Psoas muscle (tissue), 8 donors: Measurements from ENCODE around the gene DGCR2. TPM values are rescaled to one million over a fixed set of nuclear protein-coding genes. Genes with fewer than 3 reads are reported as not detected.
"Not testable (repeated sequence)": the region's sequence is repeated elsewhere in the genome, so short reads cannot be mapped to it uniquely, and the experiment has no call there.

ENCODE experiments used
- ATAC-seq, 4 donors: fragments of 200-7000 bp; cut with Tn5 transposase; one replicate each; pipeline ENCODE4 v1.9.1; 2020; ENCODE audit warnings: moderate library complexity in 3 of 4, mild to moderate bottlenecking in 2 of 4
- DNase-seq, 2 donors: peaks; one replicate each; pipeline ENCODE4 v3.0.0-alpha.2; 2020
- H3K27ac ChIP-seq: fragments of 200-600 bp; one replicate; pipeline ENCODE4 v1.8.0; 2022
- H3K27me3 ChIP-seq, 3 donors: fragments of 200-600 bp in 1 of 3; one replicate each; pipeline versions ENCODE4 v1.6.1 to v1.8.0; 2013 to 2022; ENCODE audit warnings: low read length in 2 of 3, mild to moderate bottlenecking in 2 of 3, moderate library complexity in 1 of 3; ENCODE audit not compliant: insufficient read depth in 3 of 3
- H3K36me3 ChIP-seq, 2 donors: fragments of 200-600 bp in 1 of 2; one replicate each; pipeline versions ENCODE4 v1.6.1 to v1.8.0; 2013 to 2022; ENCODE audit warnings: low read depth in 1 of 2, mild to moderate bottlenecking in 1 of 2, moderate library complexity in 1 of 2; ENCODE audit not compliant: insufficient read depth in 1 of 2
- H3K4me1 ChIP-seq: fragments of 200-600 bp; one replicate; pipeline ENCODE4 v1.8.0; 2022
- H3K4me3 ChIP-seq: fragments of 200-600 bp; one replicate; pipeline ENCODE4 v1.8.0; 2022; ENCODE audit warnings: mild to moderate bottlenecking
- H3K9me3 ChIP-seq: fragments of 200-600 bp; one replicate; pipeline ENCODE4 v1.8.0; 2022
- WGBS, 3 donors: extraction: QIAGEN DNeasy Blood & Tissue Kit; methylation state at CpG; one replicate each; pipeline versions ENCODE4 v1.1.6 to v1.1.7; 2013; 5-methylcytosine and 5-hydroxymethylcytosine counted together
- intact Hi-C, 2 donors: fragments of 100-400 bp; cut with DNase I; formaldehyde crosslinking; loops; one replicate each; pipeline versions ENCODE4 v1.11.0 to v1.14.2; 2022
- polyA plus RNA-seq, 3 donors: library from polyadenylated mRNA; stranded (reverse); fragments of 200-250 nt; gene quantifications; one replicate each; pipeline ENCODE4 v1.2.3, GENCODE V29; 2013
- total RNA-seq, 4 donors: library from RNA; stranded (reverse); fragmentation: NEBNext Ultra II Directional in 2 of 4; extraction: Animal tissue kit (Norgen Biotek cat#: 25700) in 2 of 4; gene quantifications; one replicate each; pipeline versions ENCODE4 v1.2.1 to v1.2.4, GENCODE V29; 2021 to 2023
- TF ChIP-seq, protein P1 (sequence below): fragments of 200-600 bp; IDR thresholded peaks from one replicate; pipeline ENCODE4 v1.8.0; 2022; ENCODE audit warnings: antibody characterized with exemption
- donor health status: healthy with polysubstance abuse.
- donor health status: DM: no; HTN: no; CAD: no; lungs with moderate emphysema.
- donor health status: Bipolar disorder and iron deficiency.
- donor health status: healthy.
- donor health status: DM: yes; HTN: yes; CAD: no.
- donor health status: DM: no; HTN: no; CAD: no.
- donor health status: DM: no; HTN: no; CAD: no.
- donor health status: DM: yes; HTN: yes; CAD: no.

DGCR2 gene
- total and polyA plus RNA-seq, 7 donors, result 13.1 to 27.6 (median 24.5) TPM

DNA sequence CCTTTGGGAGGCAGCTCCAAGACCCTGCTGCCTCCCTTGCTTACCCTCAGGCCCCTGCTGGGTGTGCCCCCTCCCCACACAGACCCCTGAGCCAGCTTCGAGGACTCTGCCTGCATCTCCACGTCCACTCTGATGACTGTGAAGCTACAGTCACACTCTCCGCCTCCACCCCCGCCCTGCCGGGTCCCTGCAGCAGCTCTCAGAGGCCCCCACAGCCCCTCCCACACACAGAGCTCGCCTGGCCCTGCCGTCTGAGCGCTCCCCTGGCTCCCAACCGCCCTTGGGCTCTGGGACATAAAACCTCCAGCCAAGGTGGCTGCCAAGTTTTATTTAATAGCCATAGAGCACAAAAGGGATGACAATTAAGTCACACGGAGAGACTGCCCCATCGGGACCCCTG is 96.1 kb downstream of the DGCR2 start:
- H3K9me3 ChIP-seq, H3K4me3 ChIP-seq, DNase-seq, intact Hi-C loops, H3K36me3 ChIP-seq, H3K27ac ChIP-seq, H3K4me1 ChIP-seq, ATAC-seq: not testable (repeated sequence)
- H3K27me3 ChIP-seq, result peaks cover 0 to 11% (median 7%) of the 10 kb centered on the region in 3 donors
- WGBS, 3 donors, result 17 to 38% methylated on average over 3 to 4 of the region's 11 CpGs; no CpG with 5 or more reads in 1 of the 3 donors

DNA sequence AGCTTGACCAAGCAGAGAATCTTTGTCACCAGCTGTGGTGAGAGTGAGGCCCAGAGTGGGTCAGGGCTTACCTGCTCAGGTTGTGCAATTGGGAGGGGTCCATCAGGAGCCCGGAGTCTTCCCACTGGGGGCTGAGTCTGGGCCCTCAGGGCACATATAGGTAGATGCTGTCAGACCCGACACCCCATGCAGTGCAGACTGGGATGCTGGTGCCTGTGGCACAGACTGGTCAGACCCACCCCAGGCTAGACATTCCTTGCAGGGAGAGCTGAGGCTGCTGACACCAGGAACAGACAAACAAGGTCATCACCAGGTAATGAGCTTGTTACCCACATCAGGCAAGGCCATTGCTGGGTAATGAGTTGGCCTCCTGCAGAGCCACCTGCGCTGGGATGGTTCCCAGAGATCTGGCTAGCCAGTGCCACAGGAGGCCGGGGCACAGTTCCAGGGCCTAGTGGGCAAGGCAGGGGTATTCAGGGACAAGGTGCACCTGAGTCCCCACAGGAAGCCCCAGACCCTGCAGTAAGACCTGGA is 97.2 kb downstream of the DGCR2 start:
- H3K27me3 ChIP-seq, result peaks cover 0 to 11% (median 4%) of the 10 kb centered on the region in 3 donors

DNA sequence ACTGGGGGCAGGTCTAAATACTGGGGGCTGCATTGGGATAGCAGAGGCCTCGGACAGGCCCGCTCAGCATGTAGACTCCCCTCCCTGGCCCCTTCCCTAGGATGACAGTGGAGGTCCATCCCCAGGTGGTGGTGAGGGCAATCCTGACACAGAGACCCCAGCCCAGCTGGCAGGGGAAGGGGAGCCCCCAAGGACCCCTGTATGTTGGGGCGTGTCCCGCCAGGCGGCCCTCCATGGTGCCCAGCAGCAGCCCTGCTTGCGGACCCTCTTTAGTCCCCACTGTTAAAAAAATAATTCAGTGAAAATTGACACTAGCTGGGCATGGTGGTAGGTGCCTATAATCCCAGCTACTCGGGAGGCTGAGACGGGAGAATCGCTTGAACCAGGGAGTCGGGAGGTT is 98.3 kb downstream of the DGCR2 start:
- WGBS, 3 donors, result 72 to 78% (median 76%) methylated on average over 7 to 8 of the region's 10 CpGs
- intact Hi-C loops, H3K4me3 ChIP-seq, DNase-seq, ATAC-seq, H3K9me3 ChIP-seq, H3K4me1 ChIP-seq, H3K36me3 ChIP-seq, H3K27ac ChIP-seq, H3K27me3 ChIP-seq: not testable (repeated sequence)

More for the DNA sequence above, 97.2 kb downstream of the DGCR2 start:
- intact Hi-C loops, H3K4me3 ChIP-seq, H3K27ac ChIP-seq, DNase-seq, ATAC-seq, H3K36me3 ChIP-seq, H3K9me3 ChIP-seq, H3K4me1 ChIP-seq: not testable (repeated sequence)
- 77 to 97% (median 83%) methylated on average over 3 to 4 of the region's 4 CpGs for WGBS, 3 donors

DNA sequence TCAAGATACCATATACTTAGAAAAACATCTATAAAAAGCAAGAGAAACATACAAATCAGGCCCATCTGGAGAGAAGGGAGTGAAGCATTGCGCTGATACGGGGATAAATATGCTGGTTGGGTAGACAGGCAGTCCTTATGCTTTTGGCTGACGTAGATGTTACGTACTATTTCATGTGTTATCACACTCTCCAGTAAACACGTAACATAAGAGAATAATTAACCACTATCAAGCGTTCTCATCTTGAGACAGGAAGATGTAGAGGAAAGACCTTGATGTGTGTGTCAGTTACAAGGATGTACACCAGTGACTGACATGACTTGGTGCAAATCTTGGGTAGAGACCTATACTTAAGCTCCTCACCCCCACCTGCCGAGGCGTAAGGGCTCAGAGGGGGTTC is 99.5 kb downstream of the DGCR2 start:
- intact Hi-C loops, result no loop called here
- TF ChIP-seq, protein P1, sequence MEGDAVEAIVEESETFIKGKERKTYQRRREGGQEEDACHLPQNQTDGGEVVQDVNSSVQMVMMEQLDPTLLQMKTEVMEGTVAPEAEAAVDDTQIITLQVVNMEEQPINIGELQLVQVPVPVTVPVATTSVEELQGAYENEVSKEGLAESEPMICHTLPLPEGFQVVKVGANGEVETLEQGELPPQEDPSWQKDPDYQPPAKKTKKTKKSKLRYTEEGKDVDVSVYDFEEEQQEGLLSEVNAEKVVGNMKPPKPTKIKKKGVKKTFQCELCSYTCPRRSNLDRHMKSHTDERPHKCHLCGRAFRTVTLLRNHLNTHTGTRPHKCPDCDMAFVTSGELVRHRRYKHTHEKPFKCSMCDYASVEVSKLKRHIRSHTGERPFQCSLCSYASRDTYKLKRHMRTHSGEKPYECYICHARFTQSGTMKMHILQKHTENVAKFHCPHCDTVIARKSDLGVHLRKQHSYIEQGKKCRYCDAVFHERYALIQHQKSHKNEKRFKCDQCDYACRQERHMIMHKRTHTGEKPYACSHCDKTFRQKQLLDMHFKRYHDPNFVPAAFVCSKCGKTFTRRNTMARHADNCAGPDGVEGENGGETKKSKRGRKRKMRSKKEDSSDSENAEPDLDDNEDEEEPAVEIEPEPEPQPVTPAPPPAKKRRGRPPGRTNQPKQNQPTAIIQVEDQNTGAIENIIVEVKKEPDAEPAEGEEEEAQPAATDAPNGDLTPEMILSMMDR, result no peak
- DNase-seq, result no peak
- no peaks in the 10 kb centered on the region for H3K9me3 ChIP-seq
- H3K27me3 ChIP-seq, result peaks cover 0 to 4% (median 0%) of the 10 kb centered on the region in 3 donors
- ATAC-seq, result no peak
- H3K27ac ChIP-seq, result no peak overlapping the region
- no peak overlapping the region for H3K4me3 ChIP-seq
- H3K36me3 ChIP-seq, result no peaks in the 10 kb centered on the region
- 77 to 80% (median 78%) methylated on average over 8 of the region's 8 CpGs for WGBS, 3 donors
- H3K4me1 ChIP-seq, result no peaks in the 10 kb centered on the region

DNA sequence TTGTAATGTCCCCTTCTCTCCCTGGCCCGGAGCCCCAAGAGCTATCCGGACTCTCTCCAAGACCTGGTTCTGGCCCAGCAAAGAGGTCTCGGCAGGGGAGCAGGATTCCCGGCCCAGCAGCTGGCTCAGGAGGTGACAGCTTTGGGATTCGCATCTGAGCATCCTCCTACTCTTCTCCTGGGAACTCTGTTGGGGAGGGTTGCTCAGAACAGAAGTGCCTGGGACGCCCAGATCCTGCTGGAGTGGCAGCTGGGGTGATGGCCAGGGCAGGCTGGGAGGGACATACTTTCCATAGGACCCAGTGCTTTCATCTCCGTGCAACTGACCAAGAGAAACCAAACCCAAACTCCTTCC is 102.6 kb downstream of the DGCR2 start:
- no peaks in the 10 kb centered on the region for H3K9me3 ChIP-seq
- TF ChIP-seq, protein P1, result no peak
- no peaks in the 10 kb centered on the region for H3K36me3 ChIP-seq
- no peak overlapping the region for H3K4me3 ChIP-seq
- intact Hi-C loops, result loop anchor here in 1 of 2 donors (10.0 kb wide), 2 partner anchors 45 to 55 kb away; no protein-coding TSS in a partner anchor
- H3K27ac ChIP-seq, result no peak overlapping the region
- H3K27me3 ChIP-seq, result no peaks in the 10 kb centered on the region
- 47 to 57% (median 51%) methylated on average over 6 to 7 of the region's 7 CpGs for WGBS, 3 donors
- no peak for DNase-seq
- H3K4me1 ChIP-seq, result peaks cover 5% of the 10 kb centered on the region
- no peak for ATAC-seq

DNA sequence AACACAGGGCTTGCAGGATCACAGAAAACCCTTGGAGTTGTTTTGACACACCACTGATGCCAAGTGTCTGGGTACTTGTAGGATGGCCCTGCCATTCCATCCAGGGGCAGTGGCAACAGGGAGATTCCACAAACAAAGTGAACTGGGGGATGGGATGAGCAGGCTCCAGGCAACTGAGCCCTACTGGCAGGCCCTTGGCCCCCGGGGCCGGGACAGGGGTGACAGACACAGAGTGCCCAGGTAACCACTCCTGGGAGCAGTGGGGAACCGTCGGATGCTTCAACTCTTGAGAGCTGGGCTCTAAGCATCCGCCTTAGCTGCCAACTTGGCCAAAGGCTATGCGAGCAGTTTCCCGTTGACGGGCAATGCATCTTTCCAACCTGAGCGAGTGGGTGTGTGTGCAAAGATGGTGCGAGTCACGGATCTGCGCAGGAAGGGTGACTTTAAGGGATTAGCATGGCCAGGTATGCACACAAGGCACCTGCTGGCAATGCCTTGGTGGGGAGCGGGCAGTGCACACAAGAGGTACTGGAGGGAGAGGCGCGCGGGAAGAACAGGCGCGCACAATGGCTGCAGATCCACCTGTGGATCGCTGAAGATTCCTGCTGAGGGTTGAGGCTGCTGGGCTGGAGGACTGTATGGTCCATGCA is 103.1 kb downstream of the DGCR2 start:
- 90 to 94% (median 93%) methylated on average over 19 of the region's 19 CpGs for WGBS, 3 donors
- intact Hi-C loops, result loop anchor here in 1 of 2 donors (10.0 kb wide), 2 partner anchors 46 to 54 kb away; no protein-coding TSS in a partner anchor

More for the DNA sequence above, 103.1 kb downstream of the DGCR2 start:
- DNase-seq, result no peak
- Histone ChIP-seq H3K27ac (no peak overlapping the region), H3K36me3 (no peaks in the 10 kb centered on the region), H3K27me3 (no peaks in the 10 kb centered on the region), H3K4me1 (peaks cover 5% of the 10 kb centered on the region), H3K4me3 (no peak overlapping the region), H3K9me3 (no peaks in the 10 kb centered on the region)
- no peak for ATAC-seq
- TF ChIP-seq, protein P1, result no peak
